Endothelial cell of umbilical vein (primary cell): ENCODE measurements around the gene UBE2F. TPM values are rescaled to one million over a fixed set of nuclear protein-coding genes. Genes with fewer than 3 reads are reported as not detected.

Experiments
- BruUV-seq: library from RNA; stranded (reverse); fragments of 400-500 nt; replicated peaks from 2 replicates; lab custom pipeline; 2021; lab: Mats Ljungman, UMichigan
- CTCF ChIA-PET: fragments of 300-600, 350-600 bp; sonication (Branson Sonifier 250); formaldehyde crosslinking; loops from one replicate; lab custom pipeline; 2021; ENCODE audit warnings: antibody characterized with exemption, inconsistent platforms; lab: Charles Lee
- POLR2A ChIA-PET: fragments of 300-600, 350-600 bp; sonication (Branson Sonifier 250); formaldehyde crosslinking; loops from one replicate; lab custom pipeline; 2021; ENCODE audit warnings: antibody characterized with exemption, inconsistent platforms; lab: Charles Lee
- DNase-seq: peaks from one replicate; pipeline ENCODE4 v3.0.0-alpha.2; 2011; ENCODE audit warnings: low read depth, low spot score
- FAIRE-seq: peaks from 2 replicates; lab custom pipeline; 2011; peaks lifted over from hg19 to GRCh38; lab: Jason Lieb, UNC
- H2AFZ ChIP-seq: 2 replicates; pipeline ENCODE4 v1.6.0; 2012; ENCODE audit warnings: low read depth, low read length, control low read depth, inconsistent platforms
- H3K27ac ChIP-seq: 2 replicates; pipeline ENCODE4 v1.5.1; 2011; ENCODE audit warnings: low read depth, mild to moderate bottlenecking, control low read depth, low read length, moderate library complexity; ENCODE audit not compliant: insufficient read depth
- H3K27me3 ChIP-seq, 2 experiments: 2 replicates each; pipeline versions ENCODE4 v1.6.0 to v1.6.1; 2011; ENCODE audit warnings: low read length in 2 of 2, mixed read lengths in 1 of 2; ENCODE audit not compliant: control insufficient read depth in 2 of 2, insufficient read depth in 2 of 2
- H3K36me3 ChIP-seq, 2 experiments: 2 replicates in 1 of 2; 3 replicates in 1 of 2; pipeline ENCODE4 v1.5.1; 2011; ENCODE audit warnings: low read length in 2 of 2, mild to moderate bottlenecking in 1 of 2, moderate library complexity in 1 of 2; ENCODE audit not compliant: control insufficient read depth in 2 of 2, insufficient read depth in 2 of 2; ENCODE audit errors: extremely low read depth in 1 of 2
- H3K4me1 ChIP-seq: 3 replicates; pipeline ENCODE4 v1.5.1; 2011; ENCODE audit warnings: mild to moderate bottlenecking, low read length; ENCODE audit not compliant: control insufficient read depth, insufficient read depth; ENCODE audit errors: extremely low read depth
- H3K4me2 ChIP-seq: 2 replicates; pipeline ENCODE4 v1.6.1; 2011; ENCODE audit warnings: low read length, control low read depth, mixed read lengths; ENCODE audit not compliant: insufficient read depth
- H3K4me3 ChIP-seq, 3 experiments: fragments of 200-600 bp in 1 of 3; sonication (generic), shearing (Covaris generic) in 1 of 3; replicated peaks in 1 of 3; 2 replicates each; pipeline ENCODE4 v1.5.1; 2011 to 2016; ENCODE audit warnings: control low read depth in 3 of 3, low read length in 3 of 3, mild to moderate bottlenecking in 2 of 3, inconsistent platforms in 1 of 3, low read depth in 1 of 3, moderate library complexity in 1 of 3; ENCODE audit not compliant: insufficient read depth in 1 of 3
- H3K79me2 ChIP-seq: 2 replicates; pipeline ENCODE4 v1.6.0; 2012; ENCODE audit warnings: low read length, inconsistent platforms; ENCODE audit not compliant: control insufficient read depth, insufficient read depth
- H3K9ac ChIP-seq: replicated peaks from 2 replicates; pipeline ENCODE3; 2011; ENCODE audit warnings: low read length, control low read depth; ENCODE audit not compliant: insufficient read depth; ENCODE audit errors: extremely low read depth
- H3K9me1 ChIP-seq: replicated peaks from 3 replicates; pipeline ENCODE4 v1.6.0; 2011; ENCODE audit warnings: mild to moderate bottlenecking, low read length; ENCODE audit not compliant: control insufficient read depth, insufficient read depth; ENCODE audit errors: extremely low read depth
- H3K9me3 ChIP-seq: replicated peaks from 2 replicates; pipeline ENCODE4 v1.5.1; 2012; ENCODE audit warnings: low read length, inconsistent platforms; ENCODE audit not compliant: control insufficient read depth, insufficient read depth
- H4K20me1 ChIP-seq: replicated peaks from 2 replicates; pipeline ENCODE3; 2011; ENCODE audit warnings: mild to moderate bottlenecking, low read length; ENCODE audit not compliant: control insufficient read depth, insufficient read depth; ENCODE audit errors: extremely low read depth
- CTCF ChIP-seq, 2 donors: IDR thresholded peaks; 1 replicate in 1 of 2; 2 replicates in 1 of 2; pipeline ENCODE4 v1.5.1; 2011; ENCODE audit warnings: low read length in 2 of 2, mild to moderate bottlenecking in 2 of 2, moderate library complexity in 2 of 2, control low read depth in 1 of 2, inconsistent platforms in 1 of 2, low read depth in 1 of 2; ENCODE audit not compliant: insufficient read depth in 1 of 2; ENCODE audit errors: extremely low read depth in 1 of 2
- EZH2 ChIP-seq: IDR thresholded peaks from 2 replicates; pipeline ENCODE4 v1.6.1; 2012; ENCODE audit warnings: borderline replicate concordance, low read depth, mild to moderate bottlenecking, moderate library complexity, low read length, inconsistent platforms; ENCODE audit not compliant: severe bottlenecking
- FOS ChIP-seq: IDR thresholded peaks from 2 replicates; pipeline ENCODE4 v1.6.1; 2011; ENCODE audit warnings: mild to moderate bottlenecking, low read length, moderate library complexity, borderline replicate concordance; ENCODE audit not compliant: insufficient read depth
- GATA2 ChIP-seq: IDR thresholded peaks from 2 replicates; pipeline ENCODE4 v1.7.0; 2011; ENCODE audit warnings: low read depth, mild to moderate bottlenecking, moderate library complexity, mixed read lengths, low read length; ENCODE audit not compliant: insufficient read length, insufficient read depth
- JUN ChIP-seq: IDR thresholded peaks from 2 replicates; pipeline ENCODE4 v1.6.1; 2011; ENCODE audit warnings: borderline replicate concordance, low read depth; ENCODE audit not compliant: insufficient read length, insufficient read depth
- MAX ChIP-seq: IDR thresholded peaks from 2 replicates; pipeline ENCODE4 v1.6.1; 2011; ENCODE audit not compliant: insufficient read depth, insufficient read length
- MYC ChIP-seq: IDR thresholded peaks from one replicate; pipeline ENCODE4 v1.6.1; 2011; ENCODE audit warnings: mild to moderate bottlenecking, low read depth, low read length
- POLR2A ChIP-seq: IDR thresholded peaks from 2 replicates; pipeline ENCODE4 v1.6.1; 2012; ENCODE audit warnings: low read depth, mild to moderate bottlenecking, control low read depth, low read length
- POLR2AphosphoS5 ChIP-seq: IDR thresholded peaks from 2 replicates; pipeline ENCODE4 v1.6.1; 2012; ENCODE audit warnings: low read depth, mild to moderate bottlenecking, control low read depth, low read length, moderate library complexity; ENCODE audit not compliant: insufficient read depth
- dilution Hi-C: fragments of 300-500 bp; cut with MboI; formaldehyde crosslinking; loops from one replicate; pipeline ENCODE4 v1.15.0; 2019; ENCODE audit warnings: low sequenced_read_pairs; ENCODE audit not compliant: extremely low pct_ligation_motif_present
- intact Hi-C: fragments of 100-400 bp; cut with micrococcal nuclease; formaldehyde crosslinking; loops from one replicate; pipeline ENCODE4 v1.10.0; 2022
- polyA plus RNA-seq, 4 experiments: library from polyadenylated mRNA; depleted of rRNA in 3 of 4; stranded (reverse) in 3 of 4; unstranded in 1 of 4; fragments of >200 nt; gene quantifications; 2 replicates each; pipeline versions ENCODE4 v1.2.1 to v1.2.3, GENCODE V29; 2011 to 2012; ENCODE audit warnings: missing spikeins in 1 of 4
- total RNA-seq: library from RNA; stranded (reverse); gene quantifications from 2 replicates; pipeline ENCODE4 v1.2.3, GENCODE V29; 2021

UBE2F gene
- total and polyA plus RNA-seq, 2 donors (not counting 3 experiments of a cell fraction or from before 2014, with no cell fraction given): 42.3 to 45.6 TPM

GRCh38 chr2:237982039-237982725 lies 15.4 kb downstream of the UBE2F start:
- no peaks in the 10 kb centered on the region for H3K9me1 ChIP-seq
- ChIA-PET POLR2A (no interaction called here), CTCF (interaction anchor here (0.9 kb wide), 1 partner anchor 154 kb away, joined by 3 read pairs; no protein-coding TSS in a partner anchor)
- H3K36me3 ChIP-seq: peaks cover 0 to 4% of the 10 kb centered on the region in 2 experiments
- H3K4me3 ChIP-seq: no peak overlapping the region
- FAIRE-seq (no peak), DNase-seq (no peak)
- peaks cover 26% of the 10 kb centered on the region for H3K79me2 ChIP-seq
- no peaks in the 10 kb centered on the region for H3K9me3 ChIP-seq
- H3K4me2 ChIP-seq: no peak overlapping the region
- H3K4me1 ChIP-seq: no peaks in the 10 kb centered on the region
- no peaks in the 10 kb centered on the region for H3K27me3 ChIP-seq
- dilution Hi-C loops: no loop called here
- BruUV-seq: no TSS peak
- H3K27ac ChIP-seq: no peak overlapping the region
- TF ChIP-seq GATA2 (no peak), MAX (no peak), JUN (no peak), FOS (no peak), POLR2A (no peak), CTCF (IDR thresholded peaks at IDR 0.05; ENCODE audit: extremely low read depth in 1 of 2, insufficient read depth in 1 of 2, low read depth in 1 of 2, low read length in 2 of 2) (no peak), MYC (no peak), POLR2AphosphoS5 (no peak), EZH2 (no peak)
- no peaks in the 10 kb centered on the region for H4K20me1 ChIP-seq
- H3K9ac ChIP-seq: no peak overlapping the region
- intact Hi-C loops: no loop called here
- no peak overlapping the region for H2AFZ ChIP-seq
